ENCODE measurements around the gene KLHL42.

KLHL42 gene

DNA sequence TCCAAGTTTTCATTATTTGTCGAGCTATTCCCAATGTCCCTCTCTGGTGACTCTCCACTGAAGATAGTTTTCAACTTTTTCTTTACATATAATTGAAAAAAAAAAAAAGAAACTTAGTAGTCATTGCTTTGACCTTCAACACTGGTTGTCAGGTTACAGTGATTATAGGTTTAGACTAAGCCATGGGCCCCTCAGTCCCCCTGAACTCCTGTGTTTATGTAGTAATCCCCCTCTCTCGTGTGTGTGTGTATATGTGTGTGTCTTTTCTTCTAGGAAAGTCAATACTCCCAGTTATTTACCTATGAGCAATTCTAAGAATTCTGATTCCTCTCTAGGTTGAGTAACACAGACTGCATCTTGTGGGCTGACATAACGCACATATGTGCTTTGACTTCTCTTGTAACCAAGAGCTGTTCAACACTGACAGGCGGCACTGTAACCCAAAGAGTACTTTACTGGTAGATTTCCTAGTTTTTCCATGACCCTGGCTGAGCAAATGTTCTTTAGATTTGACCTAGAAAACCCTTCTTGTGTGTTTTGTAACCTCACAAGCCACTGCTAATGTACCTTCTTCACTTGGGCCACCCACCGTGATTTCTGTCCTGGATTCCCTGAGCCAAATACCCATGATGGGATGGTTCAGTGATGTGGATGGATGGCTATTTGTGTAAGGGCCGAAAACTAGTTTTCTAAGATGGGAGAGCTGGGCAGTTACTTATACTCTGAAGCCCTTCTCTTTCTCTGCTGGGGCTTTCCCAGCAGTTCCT is 15.0 kb downstream of the KLHL42 start:
- H3K4me1 ChIP-seq (ENCODE audit: insufficient read depth, low read length, severe bottlenecking) = no peaks in the 10 kb centered on the region
- H2AFZ ChIP-seq (ENCODE audit: low read length) = no peak overlapping the region
- no peak overlapping the region for H3K4me2 ChIP-seq (ENCODE audit: low read length)
- H3K27ac ChIP-seq (ENCODE audit: low read depth, low read length, poor library complexity, severe bottlenecking) = no peak overlapping the region
- H3K9ac ChIP-seq (ENCODE audit: low read length) = no peak overlapping the region
- no peaks in the 10 kb centered on the region for H4K20me1 ChIP-seq (ENCODE audit: insufficient read depth, low read length)
- H3K9me2 ChIP-seq (ENCODE audit: low read depth, low read length) = no peaks in the 10 kb centered on the region
- H3K79me2 ChIP-seq (ENCODE audit: insufficient read depth, low read length) = peaks cover 4% of the 10 kb centered on the region; the same call in 1 of the 2 replicates
- no peaks in the 10 kb centered on the region for H3K27me3 ChIP-seq (ENCODE audit: insufficient read depth, low read length)
- H3F3A ChIP-seq (ENCODE audit: insufficient read depth, low read length) = no peaks in the 10 kb centered on the region
- no peaks in the 10 kb centered on the region for H3K9me3 ChIP-seq (ENCODE audit: low read length)
- peaks cover 89% of the 10 kb centered on the region for H3K36me3 ChIP-seq (ENCODE audit: insufficient read depth, low read length)
- no peak for TF ChIP-seq EZH2 (IDR thresholded peaks at IDR 0.05; ENCODE audit: borderline replicate concordance, low read length)
- TF ChIP-seq, protein P1, sequence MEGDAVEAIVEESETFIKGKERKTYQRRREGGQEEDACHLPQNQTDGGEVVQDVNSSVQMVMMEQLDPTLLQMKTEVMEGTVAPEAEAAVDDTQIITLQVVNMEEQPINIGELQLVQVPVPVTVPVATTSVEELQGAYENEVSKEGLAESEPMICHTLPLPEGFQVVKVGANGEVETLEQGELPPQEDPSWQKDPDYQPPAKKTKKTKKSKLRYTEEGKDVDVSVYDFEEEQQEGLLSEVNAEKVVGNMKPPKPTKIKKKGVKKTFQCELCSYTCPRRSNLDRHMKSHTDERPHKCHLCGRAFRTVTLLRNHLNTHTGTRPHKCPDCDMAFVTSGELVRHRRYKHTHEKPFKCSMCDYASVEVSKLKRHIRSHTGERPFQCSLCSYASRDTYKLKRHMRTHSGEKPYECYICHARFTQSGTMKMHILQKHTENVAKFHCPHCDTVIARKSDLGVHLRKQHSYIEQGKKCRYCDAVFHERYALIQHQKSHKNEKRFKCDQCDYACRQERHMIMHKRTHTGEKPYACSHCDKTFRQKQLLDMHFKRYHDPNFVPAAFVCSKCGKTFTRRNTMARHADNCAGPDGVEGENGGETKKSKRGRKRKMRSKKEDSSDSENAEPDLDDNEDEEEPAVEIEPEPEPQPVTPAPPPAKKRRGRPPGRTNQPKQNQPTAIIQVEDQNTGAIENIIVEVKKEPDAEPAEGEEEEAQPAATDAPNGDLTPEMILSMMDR (IDR thresholded peaks at IDR 0.05; ENCODE audit: low read length) = no peak
- no peak overlapping the region for H3K4me3 ChIP-seq (ENCODE audit: low read depth, low read length, poor library complexity, severe bottlenecking)

- TF ChIP-seq, protein P1 (IDR thresholded peaks at IDR 0.05; ENCODE audit: low read length) = no peak
- no peak for TF ChIP-seq EZH2 (IDR thresholded peaks at IDR 0.05; ENCODE audit: borderline replicate concordance, low read length)
- Histone ChIP-seq H3K4me1 (ENCODE audit: insufficient read depth, low read length, severe bottlenecking) (no peaks in the 10 kb centered on the region), H3K4me2 (ENCODE audit: low read length) (no peak overlapping the region), H3K9me2 (ENCODE audit: low read depth, low read length) (no peaks in the 10 kb centered on the region), H3K9ac (ENCODE audit: low read length) (no peak overlapping the region), H3K27ac (ENCODE audit: low read depth, low read length, poor library complexity, severe bottlenecking) (no peak overlapping the region), H3K9me3 (ENCODE audit: low read length) (no peaks in the 10 kb centered on the region), H3K36me3 (ENCODE audit: insufficient read depth, low read length) (peaks cover 78% of the 10 kb centered on the region), H3K79me2 (ENCODE audit: insufficient read depth, low read length) (no peaks in the 10 kb centered on the region), H2AFZ (ENCODE audit: low read length) (no peak overlapping the region), H3K4me3 (ENCODE audit: low read depth, low read length, poor library complexity, severe bottlenecking) (no peak overlapping the region), H3F3A (ENCODE audit: insufficient read depth, low read length) (no peaks in the 10 kb centered on the region), H3K27me3 (ENCODE audit: insufficient read depth, low read length) (no peaks in the 10 kb centered on the region), H4K20me1 (ENCODE audit: insufficient read depth, low read length) (no peaks in the 10 kb centered on the region)
Observed at GRCh38 chr12:27796128-27796527, 16.1 kb downstream of the KLHL42 start.

- Histone ChIP-seq H2AFZ (ENCODE audit: low read length) (no peak overlapping the region), H3K27me3 (ENCODE audit: insufficient read depth, low read length) (no peaks in the 10 kb centered on the region), H3K36me3 (ENCODE audit: insufficient read depth, low read length) (peaks cover 67% of the 10 kb centered on the region), H4K20me1 (ENCODE audit: insufficient read depth, low read length) (no peaks in the 10 kb centered on the region), H3K79me2 (ENCODE audit: insufficient read depth, low read length) (no peaks in the 10 kb centered on the region), H3K9me3 (ENCODE audit: low read length) (no peaks in the 10 kb centered on the region), H3K9ac (ENCODE audit: low read length) (no peak overlapping the region), H3K9me2 (ENCODE audit: low read depth, low read length) (no peaks in the 10 kb centered on the region), H3K4me1 (ENCODE audit: insufficient read depth, low read length, severe bottlenecking) (no peaks in the 10 kb centered on the region), H3K4me2 (ENCODE audit: low read length) (no peak overlapping the region), H3K27ac (ENCODE audit: low read depth, low read length, poor library complexity, severe bottlenecking) (no peak overlapping the region), H3F3A (ENCODE audit: insufficient read depth, low read length) (no peaks in the 10 kb centered on the region), H3K4me3 (ENCODE audit: low read depth, low read length, poor library complexity, severe bottlenecking) (no peak overlapping the region)
- TF ChIP-seq EZH2 (IDR thresholded peaks at IDR 0.05; ENCODE audit: borderline replicate concordance, low read length) = no peak
- TF ChIP-seq, protein P1 (IDR thresholded peaks at IDR 0.05; ENCODE audit: low read length) = no peak
Observed at GRCh38 chr12:27797301-27798025, 17.4 kb downstream of the KLHL42 start.

Measured in OCI-LY1 (cell line).